Activated T-helper 9 cell treated with anti-CD3 and anti-CD28 coated beads, Interleukin-2, amount 50 U/mL, for 16 hours (primary cell): ENCODE data around the gene STEAP4.
"Not testable (repeated sequence)": the region's sequence is repeated elsewhere in the genome, so short reads cannot be mapped to it uniquely, and the experiment has no call there.

Experiments used
- DNase-seq: peaks from one replicate; pipeline ENCODE4 v3.0.0-alpha.2; 2020; ENCODE audit warnings: low read depth

The STEAP4 gene

GRCh38 chr7:88268051-88268450 lies 38.6 kb downstream of the STEAP4 start:
- DNase-seq = no peak

- DNase-seq = no peak
Measured at GRCh38 chr7:88267421-88267820, 39.3 kb downstream of the STEAP4 start.

GRCh38 chr7:88264987-88265386 lies 41.7 kb downstream of the STEAP4 start:
- DNase-seq = not testable (repeated sequence)

DNA sequence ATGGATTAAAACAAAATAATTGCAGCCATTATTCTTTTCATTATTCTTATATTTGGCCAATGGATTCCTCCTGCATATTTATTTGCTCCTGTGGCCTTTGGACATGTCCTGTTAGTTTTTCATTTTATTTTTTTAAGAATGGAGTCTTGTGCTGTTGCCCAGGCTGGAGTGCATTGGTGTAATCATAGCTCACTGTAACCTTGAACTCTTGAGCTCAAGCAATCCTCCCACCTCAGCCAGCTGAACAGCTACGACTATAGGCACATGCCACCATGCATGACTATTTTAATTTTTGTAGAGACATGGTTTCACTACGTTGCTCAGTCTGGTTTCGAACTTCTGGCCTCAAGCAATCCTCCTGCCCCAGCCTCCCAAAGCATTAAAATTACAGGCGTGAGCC lies 44.1 kb downstream of the STEAP4 start:
- no peak for DNase-seq

DNA sequence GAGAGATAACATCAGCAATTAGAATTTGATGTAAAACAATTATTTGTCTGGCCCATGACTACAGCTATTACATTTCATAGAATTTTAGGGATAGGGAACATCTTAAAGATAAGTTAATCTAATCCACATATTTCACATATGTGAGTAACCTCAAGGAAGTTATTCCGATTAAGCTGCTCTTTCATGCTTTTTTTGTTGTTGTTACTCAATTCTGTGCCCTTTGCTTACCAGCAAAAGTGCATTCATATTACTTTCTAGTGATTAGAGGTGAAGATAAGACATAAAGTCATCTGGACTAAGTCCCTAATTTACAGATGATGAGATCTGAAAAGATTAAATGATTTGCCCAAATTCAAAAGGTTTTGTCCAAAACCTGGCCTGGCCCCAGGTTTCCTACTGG lies 46.0 kb downstream of the STEAP4 start:
- DNase-seq = no peak

DNA sequence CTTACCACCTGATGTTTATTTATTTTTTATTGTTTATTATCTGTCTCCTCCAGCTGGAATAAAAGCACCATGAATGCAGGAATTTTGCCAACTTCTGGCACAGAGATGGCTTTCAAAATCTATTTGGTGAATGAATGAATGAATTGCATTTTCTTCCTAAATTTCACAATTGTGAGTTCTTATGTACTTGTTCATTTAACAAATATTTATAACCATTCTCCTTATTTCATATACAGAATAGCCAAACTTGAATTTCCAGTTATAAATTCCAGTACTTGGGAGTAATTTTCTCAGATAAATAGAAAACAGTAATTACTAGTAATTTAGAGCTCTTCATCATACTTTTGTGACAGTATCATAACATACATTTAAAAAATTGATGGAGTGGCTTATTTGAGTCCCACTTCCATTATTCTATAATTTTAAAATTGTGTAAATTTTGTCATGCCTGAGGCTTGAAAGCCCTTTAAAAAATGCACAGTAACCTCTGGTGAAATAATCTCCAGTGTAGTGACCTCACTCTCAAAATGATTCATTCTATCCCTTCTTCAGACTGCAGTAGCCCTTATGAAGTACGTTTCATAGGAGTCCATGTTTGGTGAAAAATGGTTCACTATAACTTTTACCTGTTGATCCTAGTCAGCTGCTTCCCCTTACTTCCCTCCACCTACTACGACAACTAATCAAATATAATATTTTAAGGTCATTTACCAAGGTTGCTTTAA lies 46.9 kb downstream of the STEAP4 start:
- DNase-seq = no peak

GRCh38 chr7:88258296-88258695 lies 48.4 kb downstream of the STEAP4 start:
- DNase-seq = not testable (repeated sequence)

GRCh38 chr7:88256906-88257305 lies 49.8 kb downstream of the STEAP4 start:
- DNase-seq = no peak

GRCh38 chr7:88254721-88255424 lies 51.8 kb downstream of the STEAP4 start:
- no peak for DNase-seq

DNA sequence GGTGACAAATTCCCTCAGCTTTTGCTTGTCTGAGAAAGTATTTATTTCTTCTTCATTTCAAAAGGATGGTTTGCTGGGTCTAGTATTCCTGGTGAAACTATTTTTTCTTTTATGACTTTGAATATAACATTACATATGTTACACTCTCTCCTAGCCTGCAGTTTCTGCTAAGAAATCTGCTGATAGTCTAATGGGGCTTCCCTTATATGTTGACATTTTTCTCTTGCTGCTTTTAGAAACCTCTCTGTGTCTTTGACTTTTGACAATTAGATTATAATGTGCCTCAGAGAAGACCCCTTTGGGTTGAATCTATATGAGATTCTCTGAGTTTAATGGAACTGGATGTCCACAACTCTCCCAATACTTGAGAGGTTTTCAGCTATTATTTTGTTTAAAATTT lies 53.1 kb downstream of the STEAP4 start:
- DNase-seq = no peak

DNA sequence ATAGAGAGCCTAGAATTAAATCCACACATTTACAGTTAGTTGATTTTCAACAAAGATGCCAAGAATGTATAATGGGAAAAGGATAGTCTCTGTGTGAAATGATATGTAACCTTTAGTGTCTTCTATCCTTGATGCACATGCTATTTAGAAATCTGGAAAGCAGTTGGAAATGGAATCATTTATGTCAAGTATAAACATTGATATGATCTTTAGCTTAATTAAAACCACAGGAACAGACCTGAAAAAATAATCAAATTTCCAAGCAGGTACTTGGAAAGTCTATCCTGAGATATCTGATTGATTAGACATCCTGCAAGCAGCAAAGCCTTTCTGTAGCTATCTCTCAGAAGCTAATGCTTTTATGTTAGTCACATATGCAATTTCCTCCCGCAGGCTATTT lies 62.4 kb downstream of the STEAP4 start:
- no peak for DNase-seq

DNA sequence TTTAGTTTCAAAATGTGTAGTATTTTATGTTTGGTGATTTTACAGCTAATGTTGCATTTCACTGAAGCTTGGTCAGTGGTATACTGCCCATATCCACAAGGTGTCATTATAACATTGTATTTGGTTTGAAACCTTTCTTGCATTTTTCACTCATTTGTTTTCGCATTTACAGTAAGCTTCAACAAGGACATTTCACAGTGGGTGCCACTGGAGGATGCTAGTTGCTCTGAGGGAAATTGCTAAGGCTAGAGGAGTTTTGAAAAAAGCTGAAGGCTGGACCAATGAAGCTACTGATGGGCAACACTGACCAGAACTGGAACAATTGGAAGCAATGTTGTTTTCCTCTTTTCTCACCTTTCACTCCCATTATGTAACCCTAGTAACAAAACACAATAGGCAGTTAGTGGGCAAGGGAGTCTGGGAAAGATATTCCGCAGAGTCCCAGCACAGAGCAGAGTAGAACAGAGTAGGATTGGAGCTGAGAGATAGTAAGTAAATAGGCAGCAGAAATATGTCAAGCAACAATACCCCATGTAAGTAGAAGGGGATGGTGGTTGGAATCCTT lies 63.3 kb downstream of the STEAP4 start:
- no peak for DNase-seq

- no peak for DNase-seq
Measured at GRCh38 chr7:88239852-88240251, 66.8 kb downstream of the STEAP4 start.

DNA sequence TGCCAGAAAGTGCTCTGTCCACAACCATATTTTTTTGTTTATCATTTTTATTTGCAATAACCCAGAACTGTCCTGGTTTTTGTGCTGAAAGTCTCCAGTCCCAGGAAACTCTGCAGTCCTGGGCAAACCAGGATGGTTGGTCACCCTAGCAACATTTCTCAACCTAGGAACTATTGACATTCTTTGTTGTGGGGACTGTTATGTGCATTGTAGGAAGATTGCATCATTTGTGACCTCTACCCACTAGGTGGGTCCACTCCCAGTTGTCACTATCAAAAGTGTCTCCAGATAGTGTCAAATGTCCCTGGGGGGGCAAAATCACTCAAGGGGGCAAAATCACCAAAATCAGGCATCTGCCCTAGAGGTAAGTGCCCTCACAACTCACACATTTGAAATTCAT lies 72.9 kb downstream of the STEAP4 start:
- no peak for DNase-seq

DNA sequence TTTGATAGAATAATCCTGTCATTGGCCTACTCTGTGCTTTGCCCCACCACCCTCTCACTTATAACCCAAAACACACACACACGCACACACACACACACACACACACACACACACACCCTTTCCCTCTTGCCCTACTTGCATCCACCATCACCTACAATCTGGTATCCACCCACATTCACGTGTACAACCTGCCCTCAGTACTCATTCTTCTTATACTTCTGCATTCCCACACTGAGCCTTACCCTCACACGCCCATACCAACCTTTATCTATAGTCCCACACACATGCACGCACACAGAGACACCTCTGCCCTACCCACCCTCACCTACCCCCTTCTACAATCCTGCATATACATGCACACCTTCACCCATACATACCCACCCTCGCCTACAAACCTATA lies 76.0 kb downstream of the STEAP4 start:
- DNase-seq = no peak

DNA sequence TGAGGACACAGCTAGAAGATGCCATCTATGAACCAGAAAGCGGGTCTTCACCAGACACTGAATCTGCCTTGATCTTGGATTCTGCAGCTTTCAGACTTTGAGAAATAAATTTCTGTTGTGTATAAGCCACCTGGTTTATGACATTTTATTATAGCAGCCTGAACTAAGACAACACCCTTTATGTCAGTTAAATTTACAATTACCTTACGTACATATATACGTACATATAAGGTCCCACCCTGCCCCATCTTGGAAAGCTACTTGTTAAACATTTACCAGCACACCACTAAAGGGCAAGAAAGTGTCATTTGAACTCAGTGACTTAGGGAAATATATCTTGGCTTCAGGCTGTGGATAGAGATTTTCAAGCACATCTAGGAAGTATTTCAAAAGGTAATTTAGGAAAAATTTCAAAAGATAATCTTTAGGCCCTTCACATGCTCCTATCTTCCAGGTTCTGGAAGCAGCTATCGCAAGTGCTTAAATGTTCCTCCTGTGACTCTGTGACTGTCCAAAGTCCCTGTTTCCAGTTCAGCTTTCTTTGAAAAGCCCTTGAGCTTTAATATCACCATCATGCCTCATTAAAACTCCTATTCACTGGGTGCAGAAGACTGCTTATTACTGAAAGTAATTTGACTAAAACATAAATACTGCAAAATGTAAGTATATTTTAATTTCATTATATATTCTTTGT lies 77.2 kb downstream of the STEAP4 start:
- DNase-seq = no peak

DNA sequence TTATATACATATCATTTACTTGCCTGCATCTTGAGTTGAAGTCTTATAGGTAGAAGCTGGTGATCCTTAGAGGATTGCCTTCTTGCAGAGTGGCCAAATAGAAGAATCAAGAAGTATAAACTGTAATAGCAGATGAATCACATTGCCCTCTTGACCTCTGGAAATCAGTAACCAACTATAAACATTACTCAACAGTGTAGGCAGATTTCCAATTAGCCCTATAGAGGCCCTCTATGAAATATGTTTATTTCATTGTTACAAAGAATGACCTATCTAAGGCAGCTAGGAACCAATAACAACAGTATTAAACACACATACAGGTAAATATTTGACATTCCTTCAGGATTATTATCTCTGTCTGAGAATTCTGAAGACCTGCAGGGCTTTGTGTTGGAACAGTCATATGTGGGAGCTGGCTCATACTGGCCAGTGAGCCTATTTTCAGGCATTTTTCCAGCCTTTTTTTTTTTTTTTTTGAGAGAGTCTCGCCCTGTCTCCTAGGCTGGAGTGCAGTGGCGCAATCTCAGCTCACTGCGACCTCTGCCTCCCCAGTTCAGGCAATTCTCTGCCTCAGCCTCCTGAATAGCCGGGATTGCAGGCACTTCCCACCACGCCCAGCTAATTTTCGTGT lies 79.7 kb downstream of the STEAP4 start:
- no peak for DNase-seq

- no peak for DNase-seq
Measured at GRCh38 chr7:88226201-88226600, 80.5 kb downstream of the STEAP4 start.

GRCh38 chr7:88224601-88225275 lies 82.0 kb downstream of the STEAP4 start:
- DNase-seq = no peak

GRCh38 chr7:88223265-88223664 lies 83.4 kb downstream of the STEAP4 start:
- DNase-seq = no peak
